Stimulated activated naive CD8-positive, alpha-beta T cell treated with anti-CD3 and anti-CD28 coated beads, Interleukin-15, Interleukin-2, amounts not matched to agents 100 ng/mL and 50 ng/mL, for 24 hours (primary cell): Measurements from ENCODE around the gene NDRG2.
"Not testable (repeated sequence)": the region's sequence is repeated elsewhere in the genome, so short reads cannot be mapped to it uniquely, and the experiment has no call there.

Experiments
- H3K27ac Mint-ChIP-seq: one replicate; pipeline ENCODE4 v1.8.0; 2021; ENCODE audit warnings: mild to moderate bottlenecking, mixed read lengths
- H3K27me3 Mint-ChIP-seq: one replicate; pipeline ENCODE4 v1.8.0; 2021; ENCODE audit warnings: mixed read lengths
- H3K36me3 Mint-ChIP-seq: one replicate; pipeline ENCODE4 v1.8.0; 2021; ENCODE audit warnings: low read depth, mixed read lengths
- H3K4me1 Mint-ChIP-seq: one replicate; pipeline ENCODE4 v1.8.0; 2021; ENCODE audit warnings: low read depth, mixed read lengths
- H3K4me3 Mint-ChIP-seq: one replicate; pipeline ENCODE4 v1.8.0; 2021; ENCODE audit warnings: mild to moderate bottlenecking, mixed read lengths
- H3K9me3 Mint-ChIP-seq: one replicate; pipeline ENCODE4 v1.8.0; 2021; ENCODE audit warnings: mixed read lengths

The NDRG2 gene

GRCh38 chr14:20988717-20989470 lies 36.0 kb downstream of the NDRG2 start:
- Mint-ChIP-seq H3K9me3 (no peaks in the 10 kb centered on the region), H3K27me3 (no peaks in the 10 kb centered on the region), H3K4me3 (peak overlapping the region; percentile 88), H3K27ac (peak overlapping the region; percentile 58), H3K36me3 (peaks cover 27% of the 10 kb centered on the region), H3K4me1 (peaks cover 34% of the 10 kb centered on the region)

DNA sequence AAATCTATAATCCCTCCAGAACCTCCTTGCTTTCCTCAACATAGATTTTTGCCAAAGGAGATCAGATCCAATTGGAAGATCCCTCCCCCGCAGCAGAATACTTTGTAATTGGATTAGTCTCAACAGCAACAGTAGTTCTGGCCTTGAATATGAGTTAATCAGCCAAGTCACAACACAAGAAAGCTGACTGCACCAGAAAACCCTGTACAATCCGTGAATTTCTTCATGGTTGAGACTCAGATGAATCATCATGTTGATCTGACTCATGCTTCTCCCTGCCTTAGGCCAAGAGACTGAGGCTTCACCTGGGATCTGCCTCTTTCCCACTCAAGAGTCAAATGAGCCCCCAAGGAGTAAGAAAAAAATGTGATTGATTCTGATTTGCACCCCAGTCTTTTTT lies 38.0 kb downstream of the NDRG2 start:
- Mint-ChIP-seq H3K9me3 (no peaks in the 10 kb centered on the region), H3K27ac (no peak overlapping the region), H3K27me3 (peaks cover 5% of the 10 kb centered on the region), H3K36me3 (peaks cover 9% of the 10 kb centered on the region), H3K4me3 (no peak overlapping the region), H3K4me1 (peaks cover 29% of the 10 kb centered on the region)

DNA sequence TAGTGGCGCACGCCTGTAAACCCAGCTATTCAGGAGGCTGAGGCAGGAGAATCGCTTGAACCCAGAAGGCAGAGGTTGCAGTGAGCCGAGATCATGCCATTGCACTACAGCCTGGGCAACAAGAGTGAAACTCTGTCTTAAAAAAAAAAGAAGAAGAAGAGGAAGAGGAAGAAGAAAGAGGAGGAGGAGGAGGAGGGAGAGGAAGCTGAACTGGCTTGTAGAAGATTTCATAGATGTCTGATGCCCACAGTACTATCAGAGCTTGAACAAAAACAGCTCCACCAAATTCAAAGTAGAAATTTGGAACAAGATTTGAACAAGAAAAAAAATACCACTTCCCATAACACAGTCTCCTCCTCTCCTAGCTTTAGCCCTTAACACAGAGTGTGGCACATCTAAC lies 39.2 kb downstream of the NDRG2 start:
- not testable (repeated sequence) for H3K9me3 Mint-ChIP-seq, H3K27ac Mint-ChIP-seq, H3K27me3 Mint-ChIP-seq, H3K4me3 Mint-ChIP-seq, H3K36me3 Mint-ChIP-seq
- H3K4me1 Mint-ChIP-seq, result peaks cover 18% of the 10 kb centered on the region

DNA sequence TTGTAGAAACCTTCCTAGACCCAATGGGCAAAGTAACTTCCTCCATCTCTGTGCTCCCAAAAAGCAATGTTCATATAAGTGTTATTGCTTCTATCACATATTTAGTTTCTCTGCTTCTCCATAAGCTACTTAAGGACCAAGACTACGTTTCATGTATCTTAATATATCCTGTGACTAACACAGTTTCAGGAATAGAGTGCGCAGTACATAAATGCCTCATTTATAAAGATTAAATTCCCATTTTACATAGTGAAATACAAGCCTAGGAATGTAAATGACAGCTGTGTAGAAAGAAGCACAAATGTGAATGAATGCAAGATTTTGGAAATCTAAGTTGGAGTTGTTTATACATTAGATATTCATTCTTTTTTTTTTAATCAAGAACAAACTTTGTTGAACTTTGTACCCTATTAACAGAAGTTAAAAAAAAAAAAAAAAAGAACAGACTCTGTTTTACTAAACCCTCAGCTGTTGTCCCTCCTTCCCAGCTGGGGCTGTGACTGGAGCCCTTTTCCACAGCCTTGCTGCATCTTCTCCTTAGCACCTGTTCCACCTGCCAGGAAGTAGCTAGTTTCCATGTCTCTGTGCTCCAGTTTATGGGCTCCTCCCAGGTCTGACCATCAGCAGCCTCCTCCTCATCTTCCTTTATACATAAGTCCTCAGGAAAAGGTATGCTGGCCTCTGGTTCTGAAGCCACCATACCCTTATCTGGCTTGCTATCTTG lies 42.1 kb downstream of the NDRG2 start:
- no peaks in the 10 kb centered on the region for H3K36me3 Mint-ChIP-seq
- H3K27me3 Mint-ChIP-seq, result peaks cover 12% of the 10 kb centered on the region
- H3K27ac Mint-ChIP-seq, result no peak overlapping the region
- no peaks in the 10 kb centered on the region for H3K9me3 Mint-ChIP-seq
- no peak overlapping the region for H3K4me3 Mint-ChIP-seq
- no peaks in the 10 kb centered on the region for H3K4me1 Mint-ChIP-seq

DNA sequence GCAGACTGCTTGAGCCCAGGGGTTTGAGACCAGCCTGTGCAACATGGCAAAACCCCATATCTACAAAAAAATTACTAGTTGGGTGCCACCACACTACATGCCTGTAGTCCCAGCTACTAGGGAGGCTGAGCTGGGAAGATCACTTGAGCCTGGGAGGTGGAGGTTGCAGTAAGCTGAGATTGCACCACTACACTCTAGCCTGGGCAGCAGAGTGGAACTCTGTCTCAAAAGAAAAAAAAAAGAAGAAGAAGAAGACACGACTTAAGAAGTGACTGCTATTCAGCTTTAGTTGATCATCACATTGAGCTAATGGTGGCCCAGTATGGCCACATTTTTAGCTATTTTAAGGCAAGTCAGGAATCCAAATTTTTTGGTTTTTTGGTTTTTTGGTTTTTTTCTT lies 44.0 kb downstream of the NDRG2 start:
- no peak overlapping the region for H3K4me3 Mint-ChIP-seq
- H3K27ac Mint-ChIP-seq, result no peak overlapping the region
- no peaks in the 10 kb centered on the region for H3K4me1 Mint-ChIP-seq
- H3K9me3 Mint-ChIP-seq, result no peaks in the 10 kb centered on the region
- H3K27me3 Mint-ChIP-seq, result peaks cover 12% of the 10 kb centered on the region
- no peaks in the 10 kb centered on the region for H3K36me3 Mint-ChIP-seq

DNA sequence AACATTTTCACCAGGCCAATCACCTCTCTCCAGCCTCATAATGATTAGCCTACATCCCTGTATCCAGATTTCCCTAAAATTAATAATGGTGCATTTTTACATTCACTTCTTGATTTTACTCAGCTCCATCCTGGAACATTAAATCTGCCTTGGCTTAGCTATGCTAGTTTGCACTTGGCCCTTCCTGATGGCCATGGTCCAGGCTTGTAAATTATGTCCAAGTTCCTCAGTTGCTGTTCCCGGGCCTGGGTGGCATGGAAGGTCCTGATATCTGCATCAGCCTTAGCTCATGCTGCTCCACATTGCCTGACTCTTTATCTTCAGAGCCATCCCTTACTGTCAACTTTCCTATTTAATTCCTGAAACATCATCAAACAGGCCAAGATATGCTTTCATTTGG lies 46.2 kb downstream of the NDRG2 start:
- H3K4me1 Mint-ChIP-seq, result no peaks in the 10 kb centered on the region
- H3K27ac Mint-ChIP-seq, result no peak overlapping the region
- no peaks in the 10 kb centered on the region for H3K36me3 Mint-ChIP-seq
- no peaks in the 10 kb centered on the region for H3K9me3 Mint-ChIP-seq
- peaks cover 13% of the 10 kb centered on the region for H3K27me3 Mint-ChIP-seq
- H3K4me3 Mint-ChIP-seq, result no peak overlapping the region

GRCh38 chr14:20976291-20976690 lies 48.6 kb downstream of the NDRG2 start:
- H3K27ac Mint-ChIP-seq, result no peak overlapping the region
- H3K27me3 Mint-ChIP-seq, result peaks cover 27% of the 10 kb centered on the region
- H3K4me3 Mint-ChIP-seq, result no peak overlapping the region
- H3K9me3 Mint-ChIP-seq, result no peaks in the 10 kb centered on the region
- H3K4me1 Mint-ChIP-seq, result peaks cover 5% of the 10 kb centered on the region
- no peaks in the 10 kb centered on the region for H3K36me3 Mint-ChIP-seq

- Mint-ChIP-seq H3K36me3 (no peaks in the 10 kb centered on the region), H3K27ac (peak overlapping the region; percentile 9), H3K9me3 (no peaks in the 10 kb centered on the region), H3K4me1 (peaks cover 12% of the 10 kb centered on the region), H3K27me3 (peaks cover 26% of the 10 kb centered on the region), H3K4me3 (no peak overlapping the region)
Measured at GRCh38 chr14:20973501-20973900, 51.4 kb downstream of the NDRG2 start.

- Mint-ChIP-seq H3K27ac (no peak overlapping the region), H3K36me3 (no peaks in the 10 kb centered on the region)
Measured at GRCh38 chr14:20971705-20972021, 53.2 kb downstream of the NDRG2 start.

DNA sequence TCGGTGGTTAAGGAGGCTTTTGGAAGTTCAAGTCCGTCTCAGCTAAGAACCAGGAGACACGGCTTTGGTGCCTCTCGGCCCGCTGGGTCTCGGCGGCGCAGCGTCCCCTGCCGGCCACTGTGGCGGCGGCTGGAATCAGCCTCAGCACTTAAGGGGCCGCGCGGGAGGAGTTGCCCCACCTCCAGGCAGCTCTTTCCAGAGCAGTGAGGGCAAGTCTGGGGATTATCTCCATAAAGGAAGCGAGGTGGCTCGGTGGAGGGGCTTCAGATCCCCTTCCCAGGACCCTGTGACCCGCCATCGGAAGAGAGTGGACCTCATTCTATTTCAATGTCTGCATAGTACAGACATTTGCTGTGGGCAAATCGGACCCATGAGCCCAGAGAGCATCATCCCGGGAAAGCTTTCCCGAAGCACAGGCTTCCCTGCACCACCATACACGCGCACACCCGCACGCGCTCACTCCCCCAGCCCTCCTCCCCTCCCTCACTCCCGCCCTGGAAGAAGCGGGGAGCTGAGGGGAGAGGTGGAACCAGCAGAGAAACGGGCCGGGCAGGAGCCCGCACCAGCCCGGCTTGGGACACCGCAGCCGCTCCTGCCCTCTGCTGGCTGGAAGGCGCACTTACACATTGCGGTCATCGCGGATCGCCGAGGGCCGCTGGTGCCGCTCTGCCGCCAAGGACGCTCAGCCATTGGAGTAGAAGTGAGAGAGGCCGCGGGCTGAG lies 53.7 kb downstream of the NDRG2 start:
- Mint-ChIP-seq H3K9me3 (no peaks in the 10 kb centered on the region), H3K36me3 (no peaks in the 10 kb centered on the region), H3K27me3 (peaks cover 38% of the 10 kb centered on the region), H3K4me3 (peak overlapping the region; percentile 86), H3K27ac (peak overlapping the region; percentile 82), H3K4me1 (peaks cover 12% of the 10 kb centered on the region)

More at GRCh38 chr14:20971705-20972021, 53.2 kb downstream of the NDRG2 start:
- Mint-ChIP-seq H3K27me3 (peaks cover 38% of the 10 kb centered on the region), H3K9me3 (no peaks in the 10 kb centered on the region), H3K4me1 (peaks cover 12% of the 10 kb centered on the region), H3K4me3 (peak overlapping the region; percentile 86)

- peak overlapping the region; percentile 86 for H3K4me3 Mint-ChIP-seq
- no peak overlapping the region for H3K27ac Mint-ChIP-seq
- H3K36me3 Mint-ChIP-seq, result no peaks in the 10 kb centered on the region
- peaks cover 38% of the 10 kb centered on the region for H3K27me3 Mint-ChIP-seq
- H3K9me3 Mint-ChIP-seq, result no peaks in the 10 kb centered on the region
- peaks cover 12% of the 10 kb centered on the region for H3K4me1 Mint-ChIP-seq
Measured at GRCh38 chr14:20970647-20970982, 54.2 kb downstream of the NDRG2 start.

DNA sequence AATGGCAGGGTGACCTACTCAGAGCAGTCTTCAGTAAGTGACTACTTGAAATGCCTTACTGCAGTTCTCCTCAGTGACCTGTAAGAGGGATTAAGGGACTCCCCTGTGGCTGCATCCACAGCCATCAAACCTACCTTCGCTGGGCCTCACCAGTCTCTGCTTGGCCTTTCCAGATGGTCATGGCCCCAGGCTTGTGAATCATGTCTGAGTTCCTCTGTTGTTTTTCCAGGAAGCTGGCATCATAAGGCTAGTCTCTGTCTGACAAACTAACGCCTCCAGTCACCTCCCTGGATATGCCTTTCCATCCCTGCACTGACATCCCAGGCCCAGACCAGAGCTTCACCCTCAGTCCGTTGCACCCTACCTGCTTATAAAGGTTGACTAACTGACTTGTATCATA lies 55.5 kb downstream of the NDRG2 start:
- Mint-ChIP-seq H3K27ac (no peak overlapping the region), H3K27me3 (peaks cover 46% of the 10 kb centered on the region), H3K4me1 (peaks cover 12% of the 10 kb centered on the region), H3K36me3 (no peaks in the 10 kb centered on the region), H3K9me3 (no peaks in the 10 kb centered on the region), H3K4me3 (no peak overlapping the region)
